IMR-90 (cell line): ENCODE results near the gene DBP. TPM values are rescaled to one million over a fixed set of nuclear protein-coding genes. Genes with fewer than 3 reads are reported as not detected.

ENCODE experiments used
- ATAC-seq: fragments of 200-7000 bp; cut with Tn5 transposase; 2 replicates; pipeline ENCODE4 v1.9.1; 2020; ENCODE audit warnings: low read depth, mild to moderate bottlenecking, moderate library complexity
- BruUV-seq: library from RNA; stranded (reverse); fragments of 400-500 nt; replicated peaks from 2 replicates; lab custom pipeline; 2021; lab: Mats Ljungman, UMichigan
- CTCF ChIA-PET: fragments of 300-600 bp; formaldehyde crosslinking; extraction: SDS; loops from one replicate; lab custom pipeline; 2021; ENCODE audit warnings: antibody characterized with exemption; lab: Yijun Ruan, JAX
- POLR2A ChIA-PET: fragments of 300-600 bp; sonication (Branson Sonifier 250); formaldehyde crosslinking; loops from one replicate; lab custom pipeline; 2022; ENCODE audit warnings: antibody characterized with exemption; ENCODE audit not compliant: unreplicated experiment; lab: Charles Lee
- DNase-seq: peaks from one replicate; pipeline ENCODE4 v3.0.0; 2013
- H2AFZ ChIP-seq: replicated peaks from 2 replicates; pipeline ENCODE3; 2013; ENCODE audit warnings: low read length, mild to moderate bottlenecking; ENCODE audit not compliant: poor library complexity
- H2AK5ac ChIP-seq: 2 replicates; pipeline ENCODE4 v1.6.1; 2013; ENCODE audit warnings: low read depth, low read length, inconsistent platforms
- H2AK9ac ChIP-seq: replicated peaks from 2 replicates; pipeline ENCODE3; 2013; ENCODE audit warnings: mild to moderate bottlenecking, low read depth, low read length, moderate library complexity; ENCODE audit not compliant: poor library complexity
- H2BK120ac ChIP-seq: 2 replicates; pipeline ENCODE4 v1.6.1; 2013; ENCODE audit warnings: low read depth, low read length, inconsistent platforms
- H2BK15ac ChIP-seq: 3 replicates; pipeline ENCODE4 v1.6.1; 2013; ENCODE audit warnings: low read depth, low read length, inconsistent platforms
- H2BK20ac ChIP-seq: 2 replicates; pipeline ENCODE4 v1.6.1; 2013; ENCODE audit warnings: low read depth, mild to moderate bottlenecking, inconsistent platforms, low read length, moderate library complexity
- H2BK5ac ChIP-seq: 2 replicates; pipeline ENCODE4 v1.6.1; 2013; ENCODE audit warnings: mild to moderate bottlenecking, low read depth, low read length, inconsistent platforms; ENCODE audit not compliant: poor library complexity, severe bottlenecking
- H3K14ac ChIP-seq: replicated peaks from 2 replicates; pipeline ENCODE4 v1.6.1; 2013; ENCODE audit warnings: low read depth, low read length, inconsistent platforms
- H3K18ac ChIP-seq: 2 replicates; pipeline ENCODE4 v1.6.1; 2013; ENCODE audit warnings: low read depth, low read length, control low read depth
- H3K23ac ChIP-seq: 2 replicates; pipeline ENCODE4 v1.6.1; 2013; ENCODE audit warnings: low read depth, low read length, inconsistent platforms
- H3K27ac ChIP-seq: 2 replicates; pipeline ENCODE4 v1.5.1; 2013; ENCODE audit warnings: mild to moderate bottlenecking, control low read depth, low read length; ENCODE audit not compliant: insufficient read depth
- H3K27me3 ChIP-seq: 2 replicates; pipeline ENCODE4 v1.6.1; 2013; ENCODE audit warnings: low read length; ENCODE audit not compliant: control insufficient read depth, insufficient read depth
- H3K36me3 ChIP-seq: 2 replicates; pipeline ENCODE4 v1.6.1; 2013; ENCODE audit warnings: low read length, mixed read lengths; ENCODE audit not compliant: control insufficient read depth, insufficient read depth
- H3K4ac ChIP-seq: 2 replicates; pipeline ENCODE4 v1.6.1; 2013; ENCODE audit warnings: low read depth, low read length, inconsistent platforms
- H3K4me1 ChIP-seq: 2 replicates; pipeline ENCODE4 v1.6.1; 2013; ENCODE audit warnings: low read length, mixed read lengths; ENCODE audit not compliant: control insufficient read depth, insufficient read depth
- H3K4me2 ChIP-seq: 2 replicates; pipeline ENCODE4 v1.6.1; 2013; ENCODE audit warnings: low read depth, mild to moderate bottlenecking, control low read depth, low read length, moderate library complexity
- H3K4me3 ChIP-seq: 2 replicates; pipeline ENCODE4 v1.5.1; 2013; ENCODE audit warnings: low read depth, mild to moderate bottlenecking, control low read depth, low read length, moderate library complexity; ENCODE audit not compliant: insufficient read depth
- H3K56ac ChIP-seq: 2 replicates; pipeline ENCODE4 v1.6.1; 2013; ENCODE audit warnings: low read length, inconsistent platforms; ENCODE audit not compliant: insufficient read depth; ENCODE audit errors: extremely low read depth
- H3K79me1 ChIP-seq, 2 experiments: 2 replicates each; pipeline ENCODE4 v1.6.1; 2013; ENCODE audit warnings: low read length in 2 of 2, inconsistent platforms in 1 of 2, low read depth in 1 of 2
- H3K9ac ChIP-seq: 2 replicates; pipeline ENCODE4 v1.6.1; 2013; ENCODE audit warnings: low read depth, low read length, control low read depth
- H3K9me1 ChIP-seq: 2 replicates; pipeline ENCODE4 v1.6.1; 2013; ENCODE audit warnings: low read length, inconsistent platforms; ENCODE audit not compliant: insufficient read depth
- H3K9me3 ChIP-seq: 2 replicates; pipeline ENCODE4 v1.6.1; 2013; ENCODE audit warnings: low read length; ENCODE audit not compliant: control insufficient read depth, insufficient read depth
- H4K20me1 ChIP-seq: 2 replicates; pipeline ENCODE4 v1.6.1; 2013; ENCODE audit warnings: low read length, inconsistent platforms; ENCODE audit not compliant: insufficient read depth
- H4K5ac ChIP-seq: 2 replicates; pipeline ENCODE4 v1.6.1; 2013; ENCODE audit warnings: mild to moderate bottlenecking, low read depth, low read length, control low read depth
- H4K8ac ChIP-seq, 2 experiments: 2 replicates each; pipeline ENCODE4 v1.6.1; 2013; ENCODE audit warnings: low read depth in 2 of 2, low read length in 2 of 2, control low read depth in 1 of 2, inconsistent platforms in 1 of 2
- H4K91ac ChIP-seq: 2 replicates; pipeline ENCODE4 v1.6.1; 2013; ENCODE audit warnings: low read depth, low read length, inconsistent platforms; ENCODE audit not compliant: insufficient read depth
- BHLHE40 ChIP-seq: fragments of 150-350 bp; IDR thresholded peaks from 2 replicates; pipeline ENCODE4 v1.6.1; 2016; ENCODE audit warnings: mild to moderate bottlenecking, low read depth, low read length
- CEBPB ChIP-seq: IDR thresholded peaks from 2 replicates; pipeline ENCODE4 v1.6.1; 2012; ENCODE audit warnings: low read depth, low read length, improper control_type of control experiment
- CHD1 ChIP-seq: IDR thresholded peaks from 2 replicates; pipeline ENCODE4 v1.6.1; 2012; ENCODE audit warnings: low read depth, low read length, improper control_type of control experiment
- NFE2L2 ChIP-seq: fragments of 150-350 bp; IDR thresholded peaks from 2 replicates; pipeline ENCODE4 v1.6.1; 2016; ENCODE audit warnings: low read depth, mild to moderate bottlenecking, low read length
- RCOR1 ChIP-seq: IDR thresholded peaks from 2 replicates; pipeline ENCODE4 v1.6.1; 2012; ENCODE audit warnings: mild to moderate bottlenecking, low read length, improper control_type of control experiment; ENCODE audit not compliant: insufficient replicate concordance
- WGBS, 2 experiments: methylation state at CpG; one replicate each; pipeline versions ENCODE4 v1.1.5 to v1.1.7; 2013; ENCODE audit warnings: missing lambda C conversion rate in 2 of 2; ENCODE audit not compliant: insufficient read length in 1 of 2; ENCODE audit errors: extremely low coverage in 2 of 2; 5-methylcytosine and 5-hydroxymethylcytosine counted together
- dilution Hi-C: fragments of 300-500 bp; cut with HindIII; formaldehyde crosslinking; loops from one replicate; pipeline ENCODE4 v1.14.3; 2018; ENCODE audit warnings: low sequenced_read_pairs; ENCODE audit not compliant: unreplicated experiment
- in situ Hi-C: fragments of 300-500 bp; cut with MboI; formaldehyde crosslinking; loops from 3 replicates; pipeline ENCODE4 v1.14.3; 2019; ENCODE audit warnings: low sequenced_read_pairs, inconsistent platforms, mixed read lengths
- intact Hi-C: fragments of 100-400 bp; cut with micrococcal nuclease; formaldehyde crosslinking; loops from 2 replicates; pipeline ENCODE4 v1.10.0; 2022
- polyA plus RNA-seq, 3 experiments: library from polyadenylated mRNA; depleted of rRNA; stranded (reverse); fragments of >200 nt; gene quantifications; 2 replicates each; pipeline ENCODE4 v1.2.3, GENCODE V29; 2012; ENCODE audit warnings: low replicate concordance in 1 of 3
- total RNA-seq: library from RNA; depleted of rRNA; stranded (reverse); fragments of >200 nt; gene quantifications from 2 replicates; pipeline ENCODE4 v1.2.3, GENCODE V29; 2012

Gene DBP
- total and polyA plus RNA-seq, 2 of the 4 experiments (the other 2 are of a cell fraction) = 3.0 to 3.6 TPM

- H3K56ac ChIP-seq = peak overlapping the region; percentile 82
- no TSS peak for BruUV-seq
- ATAC-seq = no peak
- H2BK5ac ChIP-seq = peak overlapping the region; percentile 75
- WGBS, 2 experiments = 43% methylated on average over 1 of the region's 8 CpGs; no CpG with 5 or more reads in 1 of the 2 experiments
- H2BK120ac ChIP-seq = peak overlapping the region; percentile 38
- H2BK20ac ChIP-seq = peak overlapping the region; percentile 17; the same call in 1 of the 2 replicates
- peaks cover 13 to 36% of the 10 kb centered on the region in 2 experiments for H3K79me1 ChIP-seq
- H2AK9ac ChIP-seq = peak overlapping the region; percentile 94
- H4K5ac ChIP-seq = peak overlapping the region; percentile 66
- H3K4ac ChIP-seq = peak overlapping the region; percentile 91
- H3K9ac ChIP-seq = peak overlapping the region; percentile 87
- peak overlapping the region; percentile 91 for H3K14ac ChIP-seq
- dilution Hi-C loops = no loop called here
- TF ChIP-seq CHD1 = 0 out of 2 replicates have a peak, but pooled peaks have one; percentile 37
- peak; percentile 57 for TF ChIP-seq CEBPB
- no peak for TF ChIP-seq BHLHE40
- no peak for TF ChIP-seq RCOR1
- no peak for TF ChIP-seq NFE2L2
- peak overlapping the region; percentile 87 for H2AFZ ChIP-seq
- H3K4me2 ChIP-seq = peak overlapping the region; percentile 90
- intact Hi-C loops = no loop called here
- H2BK15ac ChIP-seq = peak overlapping the region; percentile 17; the same call in 1 of the 3 replicates
- H3K36me3 ChIP-seq = peaks cover 6% of the 10 kb centered on the region; the same call in 1 of the 2 replicates
- ChIA-PET POLR2A (interaction anchor here (0.6 kb wide), 1 partner anchor 249 kb away, joined by 17 read pairs; no protein-coding TSS in a partner anchor), CTCF (no interaction called here)
- H3K27me3 ChIP-seq = no peaks in the 10 kb centered on the region
- peak overlapping the region; percentile 77 for H3K23ac ChIP-seq
- peaks cover 7% of the 10 kb centered on the region for H3K4me1 ChIP-seq
- peak overlapping the region; percentile 38 for H2AK5ac ChIP-seq
- H3K9me3 ChIP-seq = no peaks in the 10 kb centered on the region
- peaks cover 4% of the 10 kb centered on the region for H3K9me1 ChIP-seq
- H3K18ac ChIP-seq = peak overlapping the region; percentile 34; the same call in 1 of the 2 replicates
- peak overlapping the region; percentile 41 for H3K4me3 ChIP-seq
- in situ Hi-C loops = no loop called here
- peak overlapping the region; percentile 84 for H4K91ac ChIP-seq
- peak overlapping the region; percentile 88 to 94 for H4K8ac ChIP-seq
- peak overlapping the region; percentile 84 for H3K27ac ChIP-seq
- no peak for DNase-seq
- H4K20me1 ChIP-seq = peaks cover 3% of the 10 kb centered on the region
These were observed 13.6 kb downstream of the DBP start for GRCh38 chr19:48623556-48624066.
